ENCODE measurements around the gene PDSS2.
"Not testable (repeated sequence)": the region's sequence is repeated elsewhere in the genome, so short reads cannot be mapped to it uniquely, and the experiment has no call there.

Gene PDSS2

DNA sequence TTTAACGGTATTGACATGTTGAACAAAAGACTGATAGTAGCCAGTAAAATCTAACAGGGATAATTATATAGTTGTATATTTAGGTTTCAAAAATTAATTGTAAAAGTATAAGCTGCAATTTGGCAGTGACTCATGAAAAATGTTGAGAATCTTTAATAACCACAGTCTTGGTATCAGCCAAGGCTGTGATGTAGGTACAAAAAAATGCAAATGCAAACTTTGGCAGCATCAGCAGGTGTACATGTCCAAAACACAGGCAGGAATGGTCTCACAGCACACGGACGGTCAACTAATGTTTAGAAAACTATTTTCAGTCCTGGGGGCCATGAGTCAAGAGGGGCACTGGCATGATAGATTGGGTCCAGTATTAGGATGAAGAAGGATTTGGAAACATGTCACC, 285.6 kb downstream of the PDSS2 start:
- H3K27ac ChIP-seq (ENCODE audit: low read depth, low read length) = no peak overlapping the region
- no peaks in the 10 kb centered on the region for H3K36me3 ChIP-seq (ENCODE audit: control insufficient read depth in 5 of 5, insufficient read depth in 5 of 5, low read length in 5 of 5)
- H3K9ac ChIP-seq (ENCODE audit: low read length in 5 of 5) = no peak overlapping the region

DNA sequence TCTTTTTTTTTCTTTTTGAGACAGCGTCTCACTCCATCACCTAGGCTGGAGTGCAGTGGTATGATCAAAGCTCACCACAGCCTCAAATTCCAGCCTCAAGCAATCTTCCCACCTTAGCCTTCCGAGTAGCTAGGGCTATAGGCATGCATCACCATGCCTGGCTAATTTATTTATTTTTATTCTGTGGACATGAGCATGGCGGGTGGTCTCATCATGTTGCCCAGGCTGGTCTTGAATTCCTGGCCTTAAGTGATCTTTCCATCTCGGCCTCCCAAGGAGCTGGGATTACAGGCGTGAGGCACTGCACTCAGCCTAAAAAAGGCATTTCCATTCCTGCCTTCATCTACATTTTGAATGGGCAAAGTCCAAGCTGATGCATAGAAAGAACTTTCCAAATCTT, 287.9 kb downstream of the PDSS2 start:
- H3K9me3 ChIP-seq (ENCODE audit: control insufficient read depth in 5 of 5, low read length in 5 of 5) = no peaks in the 10 kb centered on the region

More for the DNA sequence above, 285.6 kb downstream of the PDSS2 start:
- no peaks in the 10 kb centered on the region for H3K9me3 ChIP-seq (ENCODE audit: control insufficient read depth in 5 of 5, low read length in 5 of 5)
- no peaks in the 10 kb centered on the region for H3K4me1 ChIP-seq (ENCODE audit: control insufficient read depth in 5 of 5, insufficient read depth in 5 of 5, low read length in 5 of 5)
- H3K27me3 ChIP-seq (ENCODE audit: control insufficient read depth in 5 of 5, insufficient read depth in 4 of 5, low read length in 5 of 5) = no peaks in the 10 kb centered on the region
- H3K4me3 ChIP-seq (ENCODE audit: low read depth in 1 of 5, low read length in 5 of 5) = no peak overlapping the region

GRCh38 chr6:107164299-107164698, 295.1 kb downstream of the PDSS2 start:
- H3K36me3 ChIP-seq (ENCODE audit: control insufficient read depth in 5 of 5, insufficient read depth in 5 of 5, low read length in 5 of 5); H3K27me3 ChIP-seq (ENCODE audit: control insufficient read depth in 5 of 5, insufficient read depth in 4 of 5, low read length in 5 of 5): not testable (repeated sequence)

More for the DNA sequence above, 287.9 kb downstream of the PDSS2 start:
- no peaks in the 10 kb centered on the region for H3K4me1 ChIP-seq (ENCODE audit: control insufficient read depth in 5 of 5, insufficient read depth in 5 of 5, low read length in 5 of 5)
- H3K36me3 ChIP-seq (ENCODE audit: control insufficient read depth in 5 of 5, insufficient read depth in 5 of 5, low read length in 5 of 5) = no peaks in the 10 kb centered on the region
- no peak overlapping the region for H3K27ac ChIP-seq (ENCODE audit: low read depth, low read length)
- no peaks in the 10 kb centered on the region for H3K27me3 ChIP-seq (ENCODE audit: control insufficient read depth in 5 of 5, insufficient read depth in 4 of 5, low read length in 5 of 5)
- no peak overlapping the region for H3K4me3 ChIP-seq (ENCODE audit: low read depth in 1 of 5, low read length in 5 of 5)
- no peak overlapping the region for H3K9ac ChIP-seq (ENCODE audit: low read length in 5 of 5)

GRCh38 chr6:107161521-107161920, 297.8 kb downstream of the PDSS2 start:
- Histone ChIP-seq H3K4me3 (ENCODE audit: low read depth in 1 of 5, low read length in 5 of 5) (no peak overlapping the region), H3K4me1 (ENCODE audit: control insufficient read depth in 5 of 5, insufficient read depth in 5 of 5, low read length in 5 of 5) (no peaks in the 10 kb centered on the region), H3K9ac (ENCODE audit: low read length in 5 of 5) (no peak overlapping the region), H3K36me3 (ENCODE audit: control insufficient read depth in 5 of 5, insufficient read depth in 5 of 5, low read length in 5 of 5) (no peaks in the 10 kb centered on the region), H3K27me3 (ENCODE audit: control insufficient read depth in 5 of 5, insufficient read depth in 4 of 5, low read length in 5 of 5) (no peaks in the 10 kb centered on the region), H3K9me3 (ENCODE audit: control insufficient read depth in 5 of 5, low read length in 5 of 5) (no peaks in the 10 kb centered on the region), H3K27ac (ENCODE audit: low read depth, low read length) (no peak overlapping the region)

More at GRCh38 chr6:107164299-107164698, 295.1 kb downstream of the PDSS2 start:
- H3K9ac ChIP-seq (ENCODE audit: low read length in 5 of 5); H3K4me3 ChIP-seq (ENCODE audit: low read depth in 1 of 5, low read length in 5 of 5); H3K4me1 ChIP-seq (ENCODE audit: control insufficient read depth in 5 of 5, insufficient read depth in 5 of 5, low read length in 5 of 5); H3K27ac ChIP-seq (ENCODE audit: low read depth, low read length); H3K9me3 ChIP-seq (ENCODE audit: control insufficient read depth in 5 of 5, low read length in 5 of 5): not testable (repeated sequence)

GRCh38 chr6:107156617-107157016, 302.7 kb downstream of the PDSS2 start:
- H3K4me3 ChIP-seq (ENCODE audit: low read depth in 1 of 5, low read length in 5 of 5) = no peak overlapping the region
- H3K36me3 ChIP-seq (ENCODE audit: control insufficient read depth in 5 of 5, insufficient read depth in 5 of 5, low read length in 5 of 5) = peaks cover 0 to 5% (median 0%) of the 10 kb centered on the region in 5 donors
- no peaks in the 10 kb centered on the region for H3K9me3 ChIP-seq (ENCODE audit: control insufficient read depth in 5 of 5, low read length in 5 of 5)
- no peaks in the 10 kb centered on the region for H3K4me1 ChIP-seq (ENCODE audit: control insufficient read depth in 5 of 5, insufficient read depth in 5 of 5, low read length in 5 of 5)
- H3K27ac ChIP-seq (ENCODE audit: low read depth, low read length) = no peak overlapping the region
- no peak overlapping the region for H3K9ac ChIP-seq (ENCODE audit: low read length in 5 of 5)
- H3K27me3 ChIP-seq (ENCODE audit: control insufficient read depth in 5 of 5, insufficient read depth in 4 of 5, low read length in 5 of 5) = no peaks in the 10 kb centered on the region

GRCh38 chr6:107154801-107155160, 304.6 kb downstream of the PDSS2 start:
- no peak overlapping the region for H3K27ac ChIP-seq (ENCODE audit: low read depth, low read length)
- H3K4me3 ChIP-seq (ENCODE audit: low read depth in 1 of 5, low read length in 5 of 5) = no peak overlapping the region
- H3K9ac ChIP-seq (ENCODE audit: low read length in 5 of 5) = no peak overlapping the region
- peaks cover 0 to 5% (median 0%) of the 10 kb centered on the region in 5 donors for H3K36me3 ChIP-seq (ENCODE audit: control insufficient read depth in 5 of 5, insufficient read depth in 5 of 5, low read length in 5 of 5)
- H3K27me3 ChIP-seq (ENCODE audit: control insufficient read depth in 5 of 5, insufficient read depth in 4 of 5, low read length in 5 of 5) = no peaks in the 10 kb centered on the region
- no peaks in the 10 kb centered on the region for H3K4me1 ChIP-seq (ENCODE audit: control insufficient read depth in 5 of 5, insufficient read depth in 5 of 5, low read length in 5 of 5)
- H3K9me3 ChIP-seq (ENCODE audit: control insufficient read depth in 5 of 5, low read length in 5 of 5) = no peaks in the 10 kb centered on the region

DNA sequence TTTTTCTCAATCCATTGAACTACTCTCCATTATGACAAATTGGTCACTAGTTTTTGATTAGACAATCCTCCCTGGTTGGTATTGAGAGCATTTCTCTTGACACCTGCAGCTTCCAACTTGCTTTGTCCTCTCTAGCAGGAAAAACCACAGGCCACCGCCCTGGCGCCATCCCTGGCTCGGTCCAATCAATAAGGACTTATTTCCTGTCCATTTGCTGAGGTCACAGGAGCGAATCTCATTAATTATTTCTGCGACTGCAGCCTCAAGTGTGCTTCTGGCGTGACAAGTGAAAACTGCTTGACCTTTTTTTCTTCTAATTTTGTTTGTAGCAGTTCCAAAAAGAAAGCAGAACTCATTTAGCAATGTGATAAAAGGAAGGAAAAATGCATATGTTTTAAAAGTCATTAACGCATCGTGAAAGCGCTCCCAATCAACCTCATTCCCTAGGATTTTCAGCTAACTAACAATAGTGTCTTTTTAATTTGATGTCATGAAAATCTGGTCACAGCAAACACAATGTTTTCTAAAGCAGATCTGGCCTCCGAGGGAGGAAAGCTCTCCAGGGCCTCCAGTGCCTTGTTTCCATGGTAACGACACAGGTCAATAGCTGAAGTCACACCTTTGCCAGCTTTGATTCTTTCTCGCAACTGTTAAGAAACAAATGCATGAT, 305.1 kb downstream of the PDSS2 start:
- Histone ChIP-seq H3K4me3 (ENCODE audit: low read depth in 1 of 5, low read length in 5 of 5) (no peak overlapping the region), H3K36me3 (ENCODE audit: control insufficient read depth in 5 of 5, insufficient read depth in 5 of 5, low read length in 5 of 5) (peaks cover 0 to 5% (median 0%) of the 10 kb centered on the region in 5 donors), H3K27me3 (ENCODE audit: control insufficient read depth in 5 of 5, insufficient read depth in 4 of 5, low read length in 5 of 5) (no peaks in the 10 kb centered on the region), H3K27ac (ENCODE audit: low read depth, low read length) (no peak overlapping the region), H3K4me1 (ENCODE audit: control insufficient read depth in 5 of 5, insufficient read depth in 5 of 5, low read length in 5 of 5) (no peaks in the 10 kb centered on the region), H3K9me3 (ENCODE audit: control insufficient read depth in 5 of 5, low read length in 5 of 5) (no peaks in the 10 kb centered on the region), H3K9ac (ENCODE audit: low read length in 5 of 5) (no peak overlapping the region)

DNA sequence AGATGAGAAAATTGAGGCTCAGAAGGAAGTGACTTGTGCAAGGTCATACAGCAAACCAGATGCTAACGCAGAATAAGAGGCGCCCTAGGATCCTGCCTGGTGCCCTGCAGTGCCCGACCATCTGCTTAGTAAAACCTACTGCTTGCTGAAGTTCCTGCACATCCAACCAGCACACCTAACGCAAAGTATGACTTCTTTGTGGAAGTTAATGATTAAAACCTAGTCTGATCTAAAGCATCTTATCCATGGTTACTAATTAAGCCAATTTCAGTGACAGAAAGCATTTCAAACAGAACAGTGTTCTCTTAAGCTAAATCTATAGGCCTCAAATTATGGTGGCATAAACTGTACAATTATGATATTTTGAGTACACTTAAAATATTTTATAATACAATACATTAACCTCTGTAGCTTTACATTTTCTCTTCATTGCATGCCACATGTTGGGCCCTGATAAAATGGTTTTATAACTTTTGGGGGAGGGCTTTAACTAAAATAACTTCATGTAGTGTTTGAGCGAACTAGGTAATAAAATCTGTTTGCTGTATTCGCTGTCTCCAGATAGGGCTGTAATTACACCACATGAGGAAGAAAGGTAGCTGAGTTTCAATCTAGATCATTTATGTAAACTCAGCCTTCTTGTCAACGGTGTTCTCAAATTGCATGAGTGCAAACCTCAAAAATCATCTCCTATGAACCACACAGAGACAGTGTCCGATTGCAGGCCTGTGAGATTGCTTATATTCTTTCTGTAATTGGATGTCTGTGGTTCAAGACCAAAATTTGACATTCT, 306.5 kb downstream of the PDSS2 start:
- H3K27ac ChIP-seq (ENCODE audit: low read depth, low read length) = no peak overlapping the region

GRCh38 chr6:107144666-107145065, 314.7 kb downstream of the PDSS2 start:
- no peak overlapping the region for H3K9ac ChIP-seq (ENCODE audit: low read length in 5 of 5)
- no peaks in the 10 kb centered on the region for H3K4me1 ChIP-seq (ENCODE audit: control insufficient read depth in 5 of 5, insufficient read depth in 5 of 5, low read length in 5 of 5)
- no peak overlapping the region for H3K27ac ChIP-seq (ENCODE audit: low read depth, low read length)
- H3K27me3 ChIP-seq (ENCODE audit: control insufficient read depth in 5 of 5, insufficient read depth in 4 of 5, low read length in 5 of 5) = no peaks in the 10 kb centered on the region
- H3K9me3 ChIP-seq (ENCODE audit: control insufficient read depth in 5 of 5, low read length in 5 of 5) = no peaks in the 10 kb centered on the region
- no peaks in the 10 kb centered on the region for H3K36me3 ChIP-seq (ENCODE audit: control insufficient read depth in 5 of 5, insufficient read depth in 5 of 5, low read length in 5 of 5)
- H3K4me3 ChIP-seq (ENCODE audit: low read depth in 1 of 5, low read length in 5 of 5) = no peak overlapping the region

More for the DNA sequence above, 306.5 kb downstream of the PDSS2 start:
- no peaks in the 10 kb centered on the region for H3K9me3 ChIP-seq (ENCODE audit: control insufficient read depth in 5 of 5, low read length in 5 of 5)
- H3K4me1 ChIP-seq (ENCODE audit: control insufficient read depth in 5 of 5, insufficient read depth in 5 of 5, low read length in 5 of 5) = no peaks in the 10 kb centered on the region
- peaks cover 0 to 5% (median 0%) of the 10 kb centered on the region in 5 donors for H3K36me3 ChIP-seq (ENCODE audit: control insufficient read depth in 5 of 5, insufficient read depth in 5 of 5, low read length in 5 of 5)
- no peak overlapping the region for H3K4me3 ChIP-seq (ENCODE audit: low read depth in 1 of 5, low read length in 5 of 5)
- no peaks in the 10 kb centered on the region for H3K27me3 ChIP-seq (ENCODE audit: control insufficient read depth in 5 of 5, insufficient read depth in 4 of 5, low read length in 5 of 5)
- H3K9ac ChIP-seq (ENCODE audit: low read length in 5 of 5) = no peak overlapping the region

DNA sequence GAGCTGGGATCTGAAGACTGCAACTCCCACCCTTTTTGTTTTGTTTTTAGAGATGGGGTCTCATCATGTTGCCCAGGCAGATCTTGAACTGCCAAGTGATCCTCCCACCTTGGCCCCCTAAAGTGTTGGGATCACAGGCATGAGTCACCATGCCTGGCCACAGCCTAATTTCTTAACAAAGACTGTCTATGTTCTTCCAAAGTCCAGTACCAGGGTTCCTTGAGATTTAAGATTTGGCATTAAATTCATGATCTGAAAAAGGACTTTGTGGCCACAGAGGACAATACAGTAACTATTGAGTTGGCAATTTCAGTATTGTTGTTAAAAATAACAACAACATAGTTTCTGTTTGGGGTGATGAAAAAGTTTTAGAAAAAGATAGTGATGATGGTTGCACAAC, 315.4 kb downstream of the PDSS2 start:
- Histone ChIP-seq H3K9me3 (ENCODE audit: control insufficient read depth in 5 of 5, low read length in 5 of 5) (no peaks in the 10 kb centered on the region), H3K27me3 (ENCODE audit: control insufficient read depth in 5 of 5, insufficient read depth in 4 of 5, low read length in 5 of 5) (no peaks in the 10 kb centered on the region), H3K36me3 (ENCODE audit: control insufficient read depth in 5 of 5, insufficient read depth in 5 of 5, low read length in 5 of 5) (no peaks in the 10 kb centered on the region), H3K4me1 (ENCODE audit: control insufficient read depth in 5 of 5, insufficient read depth in 5 of 5, low read length in 5 of 5) (no peaks in the 10 kb centered on the region), H3K4me3 (ENCODE audit: low read depth in 1 of 5, low read length in 5 of 5) (no peak overlapping the region), H3K9ac (ENCODE audit: low read length in 5 of 5) (no peak overlapping the region), H3K27ac (ENCODE audit: low read depth, low read length) (no peak overlapping the region)
